Lower lobe of right lung (tissue), 2 donors: ENCODE data around the gene ALOX15. TPM values are rescaled to one million over a fixed set of nuclear protein-coding genes. Genes with fewer than 3 reads are reported as not detected.
"Not testable (repeated sequence)": the region's sequence is repeated elsewhere in the genome, so short reads cannot be mapped to it uniquely, and the experiment has no call there.

Experiments used
- ATAC-seq, 2 donors: fragments of 200-7000 bp; cut with Tn5 transposase; one replicate each; pipeline ENCODE4 v1.9.1; 2020 to 2022; ENCODE audit warnings: mild to moderate bottlenecking in 2 of 2, moderate library complexity in 2 of 2
- DNase-seq: peaks from one replicate; pipeline ENCODE4 v3.0.0-alpha.2; 2020
- H3K27ac ChIP-seq: fragments of 200-600 bp; one replicate; pipeline ENCODE4 v1.8.0; 2022
- H3K27me3 ChIP-seq: fragments of 200-600 bp; one replicate; pipeline ENCODE4 v1.8.0; 2022; ENCODE audit warnings: low read depth
- H3K36me3 ChIP-seq: fragments of 200-600 bp; one replicate; pipeline ENCODE4 v1.8.0; 2022; ENCODE audit warnings: mild to moderate bottlenecking
- H3K4me1 ChIP-seq: fragments of 200-600 bp; one replicate; pipeline ENCODE4 v1.8.0; 2022
- H3K4me3 ChIP-seq: fragments of 200-600 bp; one replicate; pipeline ENCODE4 v1.8.0; 2022; ENCODE audit warnings: mild to moderate bottlenecking
- H3K9me3 ChIP-seq: fragments of 200-600 bp; one replicate; pipeline ENCODE4 v1.8.0; 2022
- intact Hi-C: fragments of 100-400 bp; cut with DNase I; formaldehyde crosslinking; loops from one replicate; pipeline ENCODE4 v1.11.0; 2022
- total RNA-seq: library from RNA; stranded (reverse); fragmentation: NEBNext Ultra II Directional; extraction: Animal tissue kit (Norgen Biotek cat#: 25700); gene quantifications from one replicate; pipeline ENCODE4 v1.2.1, GENCODE V29; 2021
- TF ChIP-seq, protein P1 (sequence below): fragments of 200-600 bp; IDR thresholded peaks from one replicate; pipeline ENCODE4 v1.8.0; 2022; ENCODE audit warnings: antibody characterized with exemption, mild to moderate bottlenecking
- donor health status: DM: no; HTN: yes; CAD: no; lungs with severe emphysema.

ALOX15 gene
- total RNA-seq, 1 donor from 2014 or later, result 6.1 TPM

DNA sequence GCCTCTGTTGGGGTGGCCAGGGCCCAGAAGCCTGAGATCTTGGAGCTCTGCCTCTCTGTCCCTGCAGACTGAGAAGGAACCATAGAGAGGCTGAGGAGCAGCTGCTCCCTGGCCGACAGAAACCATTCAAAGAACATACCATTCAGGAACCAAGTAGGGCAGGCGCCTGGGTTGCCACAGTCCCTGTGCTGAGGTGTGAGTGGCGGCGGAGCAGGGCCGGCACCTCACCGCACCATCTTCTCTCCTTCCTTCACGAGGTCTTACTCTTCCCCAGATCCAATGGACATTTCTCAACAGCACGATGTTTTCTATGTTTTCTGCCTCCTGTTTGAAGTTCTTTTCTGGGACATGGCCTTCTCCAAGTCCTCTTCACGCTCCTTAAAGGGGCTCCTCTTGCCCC, 22.8 kb upstream of the ALOX15 start:
- ATAC-seq (no peak), DNase-seq (no peak)
- TF ChIP-seq, protein P1, sequence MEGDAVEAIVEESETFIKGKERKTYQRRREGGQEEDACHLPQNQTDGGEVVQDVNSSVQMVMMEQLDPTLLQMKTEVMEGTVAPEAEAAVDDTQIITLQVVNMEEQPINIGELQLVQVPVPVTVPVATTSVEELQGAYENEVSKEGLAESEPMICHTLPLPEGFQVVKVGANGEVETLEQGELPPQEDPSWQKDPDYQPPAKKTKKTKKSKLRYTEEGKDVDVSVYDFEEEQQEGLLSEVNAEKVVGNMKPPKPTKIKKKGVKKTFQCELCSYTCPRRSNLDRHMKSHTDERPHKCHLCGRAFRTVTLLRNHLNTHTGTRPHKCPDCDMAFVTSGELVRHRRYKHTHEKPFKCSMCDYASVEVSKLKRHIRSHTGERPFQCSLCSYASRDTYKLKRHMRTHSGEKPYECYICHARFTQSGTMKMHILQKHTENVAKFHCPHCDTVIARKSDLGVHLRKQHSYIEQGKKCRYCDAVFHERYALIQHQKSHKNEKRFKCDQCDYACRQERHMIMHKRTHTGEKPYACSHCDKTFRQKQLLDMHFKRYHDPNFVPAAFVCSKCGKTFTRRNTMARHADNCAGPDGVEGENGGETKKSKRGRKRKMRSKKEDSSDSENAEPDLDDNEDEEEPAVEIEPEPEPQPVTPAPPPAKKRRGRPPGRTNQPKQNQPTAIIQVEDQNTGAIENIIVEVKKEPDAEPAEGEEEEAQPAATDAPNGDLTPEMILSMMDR, result no peak
- H3K27me3 ChIP-seq, result no peaks in the 10 kb centered on the region
- H3K9me3 ChIP-seq, result no peaks in the 10 kb centered on the region
- H3K4me3 ChIP-seq, result no peak overlapping the region
- no peak overlapping the region for H3K27ac ChIP-seq
- H3K36me3 ChIP-seq, result no peaks in the 10 kb centered on the region
- H3K4me1 ChIP-seq, result no peaks in the 10 kb centered on the region
- intact Hi-C loops, result no loop called here

DNA sequence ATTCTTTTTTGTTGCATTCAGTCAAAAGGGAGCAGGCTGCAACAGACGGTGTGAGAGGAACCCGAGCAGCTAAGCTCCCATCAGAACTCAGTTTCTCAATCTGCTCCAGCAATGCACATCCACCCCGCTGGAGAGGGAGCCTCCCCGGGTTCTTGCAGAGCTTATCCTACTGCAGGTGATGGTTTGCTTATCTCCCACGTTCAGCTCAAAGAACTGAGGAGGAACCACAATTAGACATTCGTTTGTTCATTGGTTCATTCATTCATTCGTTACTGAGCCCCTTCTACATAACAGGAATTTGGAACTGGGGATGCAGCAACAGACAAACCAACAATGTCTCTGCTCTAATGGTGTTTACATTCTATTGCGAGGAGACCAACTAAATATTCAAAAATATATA, 22.2 kb upstream of the ALOX15 start:
- intact Hi-C loops, result no loop called here
- Histone ChIP-seq H3K27ac (no peak overlapping the region), H3K27me3 (no peaks in the 10 kb centered on the region), H3K9me3 (no peaks in the 10 kb centered on the region), H3K4me3 (no peak overlapping the region), H3K36me3 (no peaks in the 10 kb centered on the region), H3K4me1 (no peaks in the 10 kb centered on the region)
- ATAC-seq (no peak), DNase-seq (no peak)
- TF ChIP-seq, protein P1, result no peak

DNA sequence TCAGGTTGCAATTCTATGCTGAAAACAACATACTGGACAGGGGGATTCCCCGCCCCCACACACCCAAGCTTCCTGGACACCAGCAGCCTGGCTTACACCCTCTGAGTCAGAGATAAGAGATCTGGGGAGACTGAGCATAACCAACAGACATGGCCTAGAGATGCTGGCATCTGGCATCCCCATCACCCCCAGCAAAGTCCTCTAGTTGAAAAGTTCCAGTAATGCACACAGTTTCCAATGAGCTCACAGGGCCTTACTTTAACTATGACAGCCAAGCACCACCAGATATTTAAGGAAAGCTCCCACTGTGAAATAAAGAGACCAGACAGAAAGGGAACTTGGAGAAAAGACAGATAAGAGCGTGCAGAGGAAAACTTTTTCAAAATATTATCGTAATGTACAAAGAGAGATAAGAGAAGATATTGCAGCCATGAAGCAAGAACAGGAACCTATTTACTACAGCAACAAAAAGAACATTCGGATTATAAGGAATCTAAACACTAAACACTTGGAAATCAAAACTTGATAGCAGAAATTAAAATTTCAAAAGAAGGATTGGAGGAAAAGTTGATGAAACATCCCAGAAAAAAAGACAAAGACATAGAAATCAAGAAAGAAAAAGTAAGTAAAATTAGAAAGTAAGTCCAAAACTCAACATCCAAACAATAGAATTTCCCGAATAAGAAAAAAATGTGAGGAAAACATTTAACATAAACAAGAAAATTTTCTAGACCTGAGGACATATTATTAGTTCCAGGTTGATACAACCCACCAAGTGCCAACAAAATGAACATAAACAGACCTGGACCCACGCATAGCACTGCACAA, 17.2 kb upstream of the ALOX15 start:
- H3K36me3 ChIP-seq, result no peaks in the 10 kb centered on the region
- peaks cover 9% of the 10 kb centered on the region for H3K27me3 ChIP-seq
- ATAC-seq (no peak), DNase-seq (no peak)
- intact Hi-C loops, result no loop called here
- TF ChIP-seq, protein P1, result no peak
- H3K4me1 ChIP-seq, result no peaks in the 10 kb centered on the region
- H3K9me3 ChIP-seq, result no peaks in the 10 kb centered on the region
- no peak overlapping the region for H3K27ac ChIP-seq
- H3K4me3 ChIP-seq, result no peak overlapping the region

DNA sequence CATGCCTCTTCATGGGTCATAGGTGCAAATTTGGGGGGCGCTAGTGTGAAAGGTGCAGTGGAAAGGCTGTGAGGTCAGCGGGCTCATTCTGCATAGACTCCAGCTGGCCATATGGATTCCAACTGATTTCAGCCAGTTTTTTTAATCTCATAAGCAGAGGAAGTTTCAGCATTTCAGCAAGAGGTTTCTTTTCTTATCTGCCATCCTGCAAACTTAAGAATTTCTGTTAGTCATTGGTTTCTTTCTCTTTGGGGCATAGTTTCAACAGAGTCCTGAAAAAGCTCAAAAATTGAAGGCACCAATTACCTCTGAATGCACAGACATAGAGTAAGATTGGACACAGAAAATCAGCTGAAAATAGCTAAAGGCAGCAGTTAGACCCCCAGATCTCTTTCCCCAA, 16.2 kb upstream of the ALOX15 start:
- intact Hi-C loops, result no loop called here
- H3K9me3 ChIP-seq, result no peaks in the 10 kb centered on the region
- no peak overlapping the region for H3K4me3 ChIP-seq
- H3K4me1 ChIP-seq, result no peaks in the 10 kb centered on the region
- H3K27ac ChIP-seq, result no peak overlapping the region
- DNase-seq (no peak), ATAC-seq (no peak)
- no peaks in the 10 kb centered on the region for H3K36me3 ChIP-seq
- peaks cover 9% of the 10 kb centered on the region for H3K27me3 ChIP-seq
- TF ChIP-seq, protein P1, result no peak

DNA sequence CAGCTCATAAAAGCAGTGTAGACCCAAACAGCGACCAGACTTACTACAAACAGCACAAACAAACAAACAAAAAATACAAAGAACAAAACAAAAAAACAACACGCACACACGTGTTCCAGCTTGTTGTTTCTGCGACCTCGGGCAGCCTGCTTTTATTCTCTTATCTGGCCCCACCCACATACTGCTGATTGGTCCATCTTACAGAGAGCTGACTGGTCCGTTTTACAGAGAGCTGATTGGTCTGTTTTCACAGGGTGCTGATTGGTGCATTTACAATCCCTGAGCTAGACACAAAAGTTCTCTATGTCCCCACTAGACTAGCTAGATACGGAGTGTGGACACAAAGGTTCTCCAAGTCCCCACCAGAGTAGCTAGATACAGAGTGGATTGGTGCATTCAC, 14.5 kb upstream of the ALOX15 start:
- H3K4me1 ChIP-seq, ATAC-seq, H3K9me3 ChIP-seq, H3K36me3 ChIP-seq, H3K4me3 ChIP-seq, DNase-seq, intact Hi-C loops, H3K27ac ChIP-seq: not testable (repeated sequence)
- peaks cover 18% of the 10 kb centered on the region for H3K27me3 ChIP-seq

GRCh38 chr17:4652997-4653396, 11.5 kb upstream of the ALOX15 start:
- Histone ChIP-seq H3K4me3 (no peak overlapping the region), H3K27me3 (peaks cover 19% of the 10 kb centered on the region), H3K36me3 (no peaks in the 10 kb centered on the region), H3K27ac (no peak overlapping the region), H3K4me1 (no peaks in the 10 kb centered on the region), H3K9me3 (no peaks in the 10 kb centered on the region)
- ATAC-seq, result no peak
- TF ChIP-seq, protein P1, result no peak
- no peak for DNase-seq
- intact Hi-C loops, result no loop called here
